Activated CD4-positive, alpha-beta T cell treated with anti-CD3 and anti-CD28 coated beads for 24 hours (primary cell): ENCODE data around the gene VWA8.
A peak's percentile ranks its signal among the peaks of the same experiment; 100 is the strongest.

ENCODE experiments used
- DNase-seq, 2 donors: peaks; one replicate each; pipeline ENCODE4 v3.0.0-alpha.2; 2020; ENCODE audit warnings: low read depth in 2 of 2

Gene VWA8

GRCh38 chr13:41960637-41961465, at the start of gene VWA8:
Gene VWA8, minus strand, starts transcription at chr13:41961109. Its CDS starts 94 bp downstream, at chr13:41961015.
- DNase-seq = peak; percentile 77

GRCh38 chr13:42009057-42009456, 48.1 kb upstream of the VWA8 start:
- DNase-seq = no peak

- no peak for DNase-seq
Observed at GRCh38 chr13:42007844-42008243, 46.9 kb upstream of the VWA8 start.

GRCh38 chr13:42002066-42002465, 41.2 kb upstream of the VWA8 start:
- no peak for DNase-seq

GRCh38 chr13:42001580-42001979, 40.7 kb upstream of the VWA8 start:
- no peak for DNase-seq

- no peak for DNase-seq
Observed at GRCh38 chr13:42000846-42001245, 39.9 kb upstream of the VWA8 start.

- no peak for DNase-seq
Observed at GRCh38 chr13:41997396-41997795, 36.5 kb upstream of the VWA8 start.

- DNase-seq = peak in 1 of 2 donors; percentile 3
Observed at GRCh38 chr13:41995946-41996345, 35.0 kb upstream of the VWA8 start.

GRCh38 chr13:41995336-41995735, 34.4 kb upstream of the VWA8 start:
- DNase-seq = no peak

- no peak for DNase-seq
Observed at GRCh38 chr13:41994696-41995095, 33.8 kb upstream of the VWA8 start.

GRCh38 chr13:41991936-41992335, 31.0 kb upstream of the VWA8 start:
- DNase-seq = no peak

- no peak for DNase-seq
Observed at GRCh38 chr13:41988244-41988643, 27.3 kb upstream of the VWA8 start.

GRCh38 chr13:41985788-41986508, 25.0 kb upstream of the VWA8 start:
- DNase-seq = no peak

- no peak for DNase-seq
Observed at GRCh38 chr13:41981951-41982715, 21.2 kb upstream of the VWA8 start.

- no peak for DNase-seq
Observed at GRCh38 chr13:41978007-41978406, 17.1 kb upstream of the VWA8 start.

- DNase-seq = no peak
Observed at GRCh38 chr13:41976476-41976875, 15.6 kb upstream of the VWA8 start.

GRCh38 chr13:41974262-41974900, 13.5 kb upstream of the VWA8 start:
- DNase-seq = no peak

- DNase-seq = no peak
Observed at GRCh38 chr13:41973247-41973741, 12.4 kb upstream of the VWA8 start.

- DNase-seq = no peak
Observed at GRCh38 chr13:41971848-41972247, 10.9 kb upstream of the VWA8 start.

GRCh38 chr13:41970918-41971317, 10.0 kb upstream of the VWA8 start:
- no peak for DNase-seq

GRCh38 chr13:41970022-41970421, 9.1 kb upstream of the VWA8 start:
- DNase-seq = no peak

- DNase-seq = no peak
Observed at GRCh38 chr13:41969072-41969471, 8.2 kb upstream of the VWA8 start.
